ENCODE results near the gene MCCC2.

Gene MCCC2

GRCh38 chr5:71666321-71666720, 79.2 kb downstream of the MCCC2 start:
- H3K9me3 ChIP-seq (ENCODE audit: insufficient read depth, low read depth, low read length), result no peaks in the 10 kb centered on the region
- H3K36me3 ChIP-seq (ENCODE audit: insufficient read depth, low read depth, low read length), result no peaks in the 10 kb centered on the region
- no peak overlapping the region for H3K9ac ChIP-seq (ENCODE audit: low read depth, low read length)
- H3K4me1 ChIP-seq (ENCODE audit: insufficient read depth, low read length), result no peaks in the 10 kb centered on the region
- no peak overlapping the region for H3K27ac ChIP-seq (ENCODE audit: low read length)
- H3K27me3 ChIP-seq (ENCODE audit: insufficient read depth, low read length), result no peaks in the 10 kb centered on the region
- no peak overlapping the region for H3K4me3 ChIP-seq (ENCODE audit: low read length)

- Histone ChIP-seq H3K9ac (ENCODE audit: low read depth, low read length) (no peak overlapping the region), H3K27me3 (ENCODE audit: insufficient read depth, low read length) (no peaks in the 10 kb centered on the region), H3K4me1 (ENCODE audit: insufficient read depth, low read length) (no peaks in the 10 kb centered on the region), H3K9me3 (ENCODE audit: insufficient read depth, low read depth, low read length) (no peaks in the 10 kb centered on the region), H3K4me3 (ENCODE audit: low read length) (no peak overlapping the region), H3K27ac (ENCODE audit: low read length) (no peak overlapping the region), H3K36me3 (ENCODE audit: insufficient read depth, low read depth, low read length) (no peaks in the 10 kb centered on the region)
These were observed 90.8 kb downstream of the MCCC2 start for GRCh38 chr5:71677977-71678376.

- no peaks in the 10 kb centered on the region; the same call in 1 of the 2 replicates for H3K9me3 ChIP-seq (ENCODE audit: insufficient read depth, low read depth, low read length)
- H3K4me1 ChIP-seq (ENCODE audit: insufficient read depth, low read length), result no peaks in the 10 kb centered on the region
- H3K4me3 ChIP-seq (ENCODE audit: low read length), result no peak overlapping the region
- no peaks in the 10 kb centered on the region for H3K36me3 ChIP-seq (ENCODE audit: insufficient read depth, low read depth, low read length)
- H3K27ac ChIP-seq (ENCODE audit: low read length), result no peak overlapping the region
- no peak overlapping the region for H3K9ac ChIP-seq (ENCODE audit: low read depth, low read length)
- H3K27me3 ChIP-seq (ENCODE audit: insufficient read depth, low read length), result no peaks in the 10 kb centered on the region
These were observed 92.6 kb downstream of the MCCC2 start for GRCh38 chr5:71679714-71680113.

GRCh38 chr5:71680510-71680909, 93.4 kb downstream of the MCCC2 start:
- Histone ChIP-seq H3K9ac (ENCODE audit: low read depth, low read length) (no peak overlapping the region), H3K36me3 (ENCODE audit: insufficient read depth, low read depth, low read length) (no peaks in the 10 kb centered on the region), H3K4me3 (ENCODE audit: low read length) (no peak overlapping the region), H3K9me3 (ENCODE audit: insufficient read depth, low read depth, low read length) (no peaks in the 10 kb centered on the region; the same call in 1 of the 2 replicates), H3K27me3 (ENCODE audit: insufficient read depth, low read length) (no peaks in the 10 kb centered on the region), H3K4me1 (ENCODE audit: insufficient read depth, low read length) (no peaks in the 10 kb centered on the region), H3K27ac (ENCODE audit: low read length) (no peak overlapping the region)

- Histone ChIP-seq H3K4me3 (ENCODE audit: low read length) (no peak overlapping the region), H3K27ac (ENCODE audit: low read length) (no peak overlapping the region), H3K4me1 (ENCODE audit: insufficient read depth, low read length) (no peaks in the 10 kb centered on the region), H3K9ac (ENCODE audit: low read depth, low read length) (no peak overlapping the region), H3K9me3 (ENCODE audit: insufficient read depth, low read depth, low read length) (no peaks in the 10 kb centered on the region; the same call in 1 of the 2 replicates), H3K36me3 (ENCODE audit: insufficient read depth, low read depth, low read length) (no peaks in the 10 kb centered on the region), H3K27me3 (ENCODE audit: insufficient read depth, low read length) (no peaks in the 10 kb centered on the region)
These were observed 94.2 kb downstream of the MCCC2 start for GRCh38 chr5:71681296-71681695.

- Histone ChIP-seq H3K27me3 (ENCODE audit: insufficient read depth, low read length) (no peaks in the 10 kb centered on the region), H3K4me3 (ENCODE audit: low read length) (no peak overlapping the region), H3K27ac (ENCODE audit: low read length) (no peak overlapping the region), H3K9ac (ENCODE audit: low read depth, low read length) (no peak overlapping the region), H3K9me3 (ENCODE audit: insufficient read depth, low read depth, low read length) (no peaks in the 10 kb centered on the region; the same call in 1 of the 2 replicates), H3K4me1 (ENCODE audit: insufficient read depth, low read length) (no peaks in the 10 kb centered on the region), H3K36me3 (ENCODE audit: insufficient read depth, low read depth, low read length) (no peaks in the 10 kb centered on the region)
These were observed 97.2 kb downstream of the MCCC2 start for GRCh38 chr5:71684309-71684708.

GRCh38 chr5:71693828-71694427, 106.8 kb downstream of the MCCC2 start:
- H3K4me1 ChIP-seq (ENCODE audit: insufficient read depth, low read length), result peaks cover 13% of the 10 kb centered on the region
- no peaks in the 10 kb centered on the region for H3K27me3 ChIP-seq (ENCODE audit: insufficient read depth, low read length)
- H3K4me3 ChIP-seq (ENCODE audit: low read length), result peak overlapping the region; percentile 20; the same call in 1 of the 2 replicates
- no peak overlapping the region for H3K27ac ChIP-seq (ENCODE audit: low read length)
- H3K9me3 ChIP-seq (ENCODE audit: insufficient read depth, low read depth, low read length), result no peaks in the 10 kb centered on the region
- H3K36me3 ChIP-seq (ENCODE audit: insufficient read depth, low read depth, low read length), result no peaks in the 10 kb centered on the region
- H3K9ac ChIP-seq (ENCODE audit: low read depth, low read length), result no peak overlapping the region

- no peaks in the 10 kb centered on the region for H3K27me3 ChIP-seq (ENCODE audit: insufficient read depth, low read length)
- no peaks in the 10 kb centered on the region for H3K36me3 ChIP-seq (ENCODE audit: insufficient read depth, low read depth, low read length)
- H3K4me3 ChIP-seq (ENCODE audit: low read length), result no peak overlapping the region
- H3K4me1 ChIP-seq (ENCODE audit: insufficient read depth, low read length), result peaks cover 13% of the 10 kb centered on the region
- no peak overlapping the region for H3K27ac ChIP-seq (ENCODE audit: low read length)
- no peak overlapping the region for H3K9ac ChIP-seq (ENCODE audit: low read depth, low read length)
- H3K9me3 ChIP-seq (ENCODE audit: insufficient read depth, low read depth, low read length), result no peaks in the 10 kb centered on the region
These were observed 107.9 kb downstream of the MCCC2 start for GRCh38 chr5:71695071-71695470.

GRCh38 chr5:71695595-71695994, 108.5 kb downstream of the MCCC2 start:
- H3K27me3 ChIP-seq (ENCODE audit: insufficient read depth, low read length), result no peaks in the 10 kb centered on the region

GRCh38 chr5:71697967-71698366, 110.8 kb downstream of the MCCC2 start:
- no peaks in the 10 kb centered on the region for H3K36me3 ChIP-seq (ENCODE audit: insufficient read depth, low read depth, low read length)

More at GRCh38 chr5:71695595-71695994, 108.5 kb downstream of the MCCC2 start:
- no peak overlapping the region for H3K4me3 ChIP-seq (ENCODE audit: low read length)
- H3K27ac ChIP-seq (ENCODE audit: low read length), result no peak overlapping the region
- H3K4me1 ChIP-seq (ENCODE audit: insufficient read depth, low read length), result peaks cover 13% of the 10 kb centered on the region
- no peaks in the 10 kb centered on the region for H3K9me3 ChIP-seq (ENCODE audit: insufficient read depth, low read depth, low read length)
- no peak overlapping the region for H3K9ac ChIP-seq (ENCODE audit: low read depth, low read length)
- H3K36me3 ChIP-seq (ENCODE audit: insufficient read depth, low read depth, low read length), result no peaks in the 10 kb centered on the region

GRCh38 chr5:71699233-71699632, 112.1 kb downstream of the MCCC2 start:
- Histone ChIP-seq H3K4me1 (ENCODE audit: insufficient read depth, low read length) (peaks cover 10% of the 10 kb centered on the region), H3K27me3 (ENCODE audit: insufficient read depth, low read length) (no peaks in the 10 kb centered on the region), H3K9me3 (ENCODE audit: insufficient read depth, low read depth, low read length) (no peaks in the 10 kb centered on the region), H3K4me3 (ENCODE audit: low read length) (no peak overlapping the region), H3K9ac (ENCODE audit: low read depth, low read length) (no peak overlapping the region), H3K36me3 (ENCODE audit: insufficient read depth, low read depth, low read length) (no peaks in the 10 kb centered on the region), H3K27ac (ENCODE audit: low read length) (no peak overlapping the region)

More at GRCh38 chr5:71697967-71698366, 110.8 kb downstream of the MCCC2 start:
- peaks cover 13% of the 10 kb centered on the region for H3K4me1 ChIP-seq (ENCODE audit: insufficient read depth, low read length)
- H3K27ac ChIP-seq (ENCODE audit: low read length), result no peak overlapping the region
- no peaks in the 10 kb centered on the region for H3K9me3 ChIP-seq (ENCODE audit: insufficient read depth, low read depth, low read length)
- H3K9ac ChIP-seq (ENCODE audit: low read depth, low read length), result no peak overlapping the region
- H3K27me3 ChIP-seq (ENCODE audit: insufficient read depth, low read length), result no peaks in the 10 kb centered on the region
- no peak overlapping the region for H3K4me3 ChIP-seq (ENCODE audit: low read length)

- Histone ChIP-seq H3K27ac (ENCODE audit: low read length) (no peak overlapping the region), H3K36me3 (ENCODE audit: insufficient read depth, low read depth, low read length) (no peaks in the 10 kb centered on the region), H3K27me3 (ENCODE audit: insufficient read depth, low read length) (no peaks in the 10 kb centered on the region), H3K9me3 (ENCODE audit: insufficient read depth, low read depth, low read length) (no peaks in the 10 kb centered on the region), H3K4me3 (ENCODE audit: low read length) (no peak overlapping the region), H3K4me1 (ENCODE audit: insufficient read depth, low read length) (peaks cover 7% of the 10 kb centered on the region; the same call in 1 of the 2 replicates), H3K9ac (ENCODE audit: low read depth, low read length) (no peak overlapping the region)
These were observed 112.6 kb downstream of the MCCC2 start for GRCh38 chr5:71699751-71700150.
